ENCODE measurements around the gene USP3.

GRCh38 chr15:63475707-63476106 lies 28.7 kb upstream of the USP3 start:
- TF ChIP-seq POLR2A (IDR thresholded peaks at IDR 0.05; ENCODE audit: low read depth, low read length) (no peak), POLR2AphosphoS5 (IDR thresholded peaks at IDR 0.05; ENCODE audit: low read depth, low read length) (no peak)

All from GM12891 (cell line).